Mononuclear cell (primary cell): ENCODE measurements around the gene ADPRHL1. TPM values are rescaled to one million over a fixed set of nuclear protein-coding genes. Genes with fewer than 3 reads are reported as not detected.
"Not testable (repeated sequence)": the region's sequence is repeated elsewhere in the genome, so short reads cannot be mapped to it uniquely, and the experiment has no call there.

Experiments used
- H3K27me3 ChIP-seq: 2 replicates; pipeline ENCODE4 v1.6.0; 2011; ENCODE audit warnings: low read length, control low read depth; ENCODE audit not compliant: insufficient read depth
- H3K4me1 ChIP-seq: 2 replicates; pipeline ENCODE4 v1.5.1; 2011; ENCODE audit warnings: mild to moderate bottlenecking, low read length, control low read depth; ENCODE audit not compliant: insufficient read depth
- H3K4me3 ChIP-seq: 2 replicates; pipeline ENCODE4 v1.5.1; 2011; ENCODE audit warnings: mild to moderate bottlenecking, low read length, moderate library complexity
- H3K9me3 ChIP-seq: 2 replicates; pipeline ENCODE4 v1.5.1; 2011; ENCODE audit warnings: low read depth, mild to moderate bottlenecking, control low read depth, low read length
- total RNA-seq: library from RNA; depleted of rRNA; stranded (reverse); fragments of >200 nt; gene quantifications from one replicate; pipeline ENCODE4 v1.2.3, GENCODE V29; 2012

The ADPRHL1 gene
- total RNA-seq, 1 donor = 0.52 TPM

DNA sequence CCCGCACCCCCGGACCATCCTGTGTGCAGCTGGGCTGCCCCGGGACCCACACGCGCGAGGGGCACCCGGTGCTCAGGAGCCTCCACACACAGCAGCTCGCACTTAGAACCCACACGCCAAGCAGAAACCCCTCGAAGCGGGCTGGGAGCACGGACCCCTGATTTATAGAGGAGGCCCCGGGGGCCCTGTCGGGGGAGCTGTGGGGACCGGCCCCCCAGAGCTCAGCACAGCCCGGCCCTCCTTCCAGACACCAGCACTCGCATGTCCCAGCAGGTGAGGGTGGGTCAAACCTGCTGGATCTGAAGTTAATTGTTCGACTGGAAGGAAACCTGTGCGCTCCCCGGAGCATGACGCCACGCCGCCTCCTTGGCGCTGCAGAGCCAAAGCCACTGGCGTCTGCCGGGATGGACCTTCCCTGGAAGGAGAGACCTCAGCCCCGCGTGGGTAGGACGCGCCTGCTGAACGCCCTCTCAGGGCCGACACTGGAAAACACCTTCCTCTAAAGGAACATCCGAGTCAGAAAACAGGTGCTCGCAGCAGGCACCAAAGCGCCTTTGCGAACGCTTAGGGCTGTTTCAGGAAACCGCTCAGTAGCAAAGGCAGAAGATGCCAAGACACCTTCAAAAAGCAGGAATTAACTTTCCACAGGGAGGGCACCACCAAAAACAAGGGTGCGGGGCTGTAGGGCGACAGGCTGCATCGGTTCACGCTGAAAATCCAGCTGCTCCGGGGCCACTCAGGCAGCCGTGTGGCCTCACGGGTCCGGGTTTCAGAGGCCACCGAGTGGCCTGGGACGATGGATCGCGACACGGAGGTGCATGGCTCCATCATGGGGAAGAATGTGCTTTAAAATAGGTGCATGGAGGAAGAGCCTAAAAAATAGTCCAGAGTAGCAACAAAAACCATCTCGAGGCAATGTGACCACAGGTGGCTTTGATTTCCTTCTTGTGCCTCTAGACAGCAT is 51.6 kb downstream of the ADPRHL1 start:
- no peaks in the 10 kb centered on the region for H3K9me3 ChIP-seq

DNA sequence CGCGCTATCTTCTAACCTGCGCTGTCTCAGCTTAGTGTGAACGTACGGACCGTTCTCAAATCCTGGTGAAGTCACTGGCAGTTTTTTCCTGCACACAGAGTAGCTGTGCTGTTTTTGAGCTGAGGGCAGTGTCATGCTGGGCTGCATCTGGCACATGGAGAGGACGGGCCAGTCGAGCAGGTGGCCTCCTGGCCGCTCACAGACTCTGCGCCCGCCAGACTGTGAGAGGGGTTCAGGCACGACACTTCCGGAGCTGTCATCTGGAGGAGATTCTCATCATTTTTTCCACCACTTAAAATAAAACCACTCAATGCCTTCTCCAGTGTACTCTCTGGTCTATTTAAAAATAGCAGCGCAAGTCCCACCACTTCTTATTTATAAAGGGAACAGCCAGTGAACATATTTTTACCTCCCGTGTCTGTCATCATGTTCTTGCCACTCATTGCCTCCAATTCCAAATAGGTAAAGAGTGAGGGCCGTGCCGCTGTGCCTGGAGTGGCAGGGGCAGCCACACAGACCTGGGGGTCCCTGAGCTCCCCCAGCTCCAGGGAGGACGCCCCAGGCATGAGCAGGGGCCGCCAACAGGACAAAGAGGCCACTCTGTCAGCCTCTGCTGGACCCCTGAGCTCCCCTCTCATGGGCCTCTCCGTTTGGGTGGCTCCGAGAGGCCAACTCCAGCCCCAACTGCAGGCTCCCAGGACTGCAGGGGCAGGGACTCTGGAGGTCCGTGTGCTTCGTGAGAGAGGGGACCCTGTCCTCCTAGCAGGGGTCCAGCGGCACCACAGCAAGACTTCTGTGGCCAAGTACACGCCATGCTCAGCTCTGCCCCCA is 52.5 kb downstream of the ADPRHL1 start:
- Histone ChIP-seq H3K4me1 (no peaks in the 10 kb centered on the region), H3K9me3 (no peaks in the 10 kb centered on the region), H3K27me3 (no peaks in the 10 kb centered on the region), H3K4me3 (no peak overlapping the region)

More for the DNA sequence above, 51.6 kb downstream of the ADPRHL1 start:
- no peak overlapping the region for H3K4me3 ChIP-seq
- H3K27me3 ChIP-seq = no peaks in the 10 kb centered on the region
- H3K4me1 ChIP-seq = no peaks in the 10 kb centered on the region

DNA sequence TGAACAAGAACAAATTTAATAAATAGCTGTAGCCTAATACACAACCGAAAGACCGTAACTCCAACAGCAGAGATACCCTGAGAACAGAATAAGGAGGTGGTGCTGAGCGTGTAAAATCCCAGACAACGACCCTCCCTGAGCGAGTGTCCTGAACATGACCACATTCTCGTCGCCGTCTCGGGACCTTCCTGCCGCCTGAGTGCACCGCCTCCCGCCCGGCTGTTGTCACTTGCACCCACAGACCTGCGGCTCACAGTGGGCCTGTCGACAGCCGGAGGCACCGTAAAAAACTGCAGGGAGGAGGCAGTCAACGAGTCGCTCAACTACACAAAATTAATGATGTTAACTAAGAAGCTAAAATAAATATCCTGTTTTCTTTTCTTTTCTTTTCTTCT is 53.5 kb downstream of the ADPRHL1 start:
- no peak overlapping the region for H3K4me3 ChIP-seq

DNA sequence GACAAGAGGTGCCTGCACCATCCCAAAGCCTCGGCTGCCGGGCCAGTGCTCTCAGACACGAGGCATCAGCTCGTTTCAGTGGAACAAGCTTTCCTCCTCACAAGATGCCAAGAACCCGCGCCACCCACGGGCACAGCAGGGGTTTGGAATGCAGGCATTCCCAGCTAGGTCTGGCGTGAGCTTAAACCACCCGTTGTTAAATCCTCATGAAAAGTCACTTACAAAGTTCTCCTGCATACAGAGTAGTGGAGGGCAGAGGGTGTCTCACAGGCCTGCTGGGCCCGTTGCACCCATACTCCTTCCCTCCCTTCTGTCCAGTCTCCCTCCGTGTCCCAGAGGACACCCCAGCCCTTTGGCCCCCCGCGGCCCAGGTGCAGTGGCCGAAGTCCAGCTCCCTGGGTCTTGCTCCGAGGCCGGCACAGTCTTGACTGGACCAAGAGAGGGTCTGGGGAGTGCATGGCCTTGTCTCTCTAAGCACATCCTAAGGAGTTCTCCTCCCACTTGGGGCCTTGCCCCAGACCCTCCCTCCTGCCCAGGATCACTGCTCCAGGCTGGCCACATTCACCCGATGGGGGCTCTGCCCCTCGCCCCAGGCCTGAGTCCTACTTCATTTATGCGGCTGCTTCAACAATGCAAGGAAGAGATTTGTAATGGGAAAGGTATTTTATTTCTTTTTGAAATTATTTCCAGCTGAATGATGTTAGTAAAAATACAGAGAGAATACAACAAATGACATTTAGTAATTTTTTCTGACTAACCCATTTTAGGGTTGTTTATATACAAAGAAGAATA is 54.1 kb downstream of the ADPRHL1 start:
- no peaks in the 10 kb centered on the region for H3K9me3 ChIP-seq
- H3K4me3 ChIP-seq = no peak overlapping the region
- peaks cover 3% of the 10 kb centered on the region for H3K4me1 ChIP-seq

More for the DNA sequence above, 53.5 kb downstream of the ADPRHL1 start:
- H3K9me3 ChIP-seq = no peaks in the 10 kb centered on the region
- H3K27me3 ChIP-seq = no peaks in the 10 kb centered on the region
- no peaks in the 10 kb centered on the region for H3K4me1 ChIP-seq

DNA sequence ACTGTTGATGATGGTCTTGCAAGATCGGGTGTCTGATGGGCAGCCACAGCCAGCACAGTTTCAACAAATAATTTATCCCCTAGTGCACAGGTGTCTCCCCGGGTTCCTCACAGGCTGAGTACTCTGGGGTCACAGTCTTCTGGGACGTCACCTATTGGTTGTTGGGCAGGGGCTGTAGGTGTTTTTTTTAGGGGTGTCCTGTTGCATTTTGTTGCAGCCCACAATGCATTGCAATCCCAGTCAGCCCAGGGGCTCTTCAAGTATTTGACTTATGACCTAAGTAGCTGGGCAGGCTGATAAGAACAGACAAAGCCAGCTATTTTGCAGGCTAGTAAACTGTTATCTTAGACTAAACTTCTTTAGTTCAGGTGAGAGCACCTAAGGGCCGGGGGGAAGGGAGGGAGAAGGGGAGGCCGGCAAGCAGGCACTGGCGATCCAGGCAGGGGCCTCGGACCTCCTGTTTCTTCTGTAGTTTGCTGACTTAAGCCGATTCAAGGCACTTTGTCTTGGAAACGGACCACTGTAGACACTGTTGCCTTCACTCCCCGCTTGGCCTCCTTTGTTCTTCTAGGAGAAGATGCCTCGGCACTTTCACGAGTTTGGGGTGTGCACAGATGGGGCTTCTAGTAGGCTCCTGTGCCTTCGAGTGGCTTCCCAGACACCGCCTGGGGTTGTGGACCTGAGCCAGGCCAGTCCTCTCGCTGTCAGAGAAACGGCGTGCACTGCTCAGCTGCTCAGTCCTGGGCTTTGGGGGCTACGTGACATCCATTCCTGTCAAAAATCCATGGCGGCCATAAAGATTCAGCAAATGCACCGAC is 55.5 kb downstream of the ADPRHL1 start:
- Histone ChIP-seq H3K4me3 (no peak overlapping the region), H3K4me1 (peaks cover 10% of the 10 kb centered on the region), H3K9me3 (no peaks in the 10 kb centered on the region), H3K27me3 (no peaks in the 10 kb centered on the region)

More for the DNA sequence above, 54.1 kb downstream of the ADPRHL1 start:
- no peaks in the 10 kb centered on the region for H3K27me3 ChIP-seq

DNA sequence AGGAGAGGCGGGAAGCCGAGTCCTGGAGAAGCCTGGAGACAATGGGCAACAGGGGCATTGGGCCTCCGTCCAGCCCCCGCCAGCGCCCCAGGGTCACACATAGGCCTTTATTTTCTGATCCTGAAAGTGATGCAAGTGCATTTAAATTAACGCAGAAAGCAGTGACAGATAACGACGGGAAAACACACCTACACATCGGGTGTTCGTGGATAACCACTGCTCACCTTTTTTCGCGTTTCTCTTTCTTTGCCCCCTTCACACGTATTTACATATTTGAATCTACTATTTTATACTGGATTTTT is 59.0 kb downstream of the ADPRHL1 start:
- H3K4me3 ChIP-seq = no peak overlapping the region
- no peaks in the 10 kb centered on the region for H3K27me3 ChIP-seq
- no peaks in the 10 kb centered on the region for H3K9me3 ChIP-seq
- peaks cover 10% of the 10 kb centered on the region for H3K4me1 ChIP-seq

DNA sequence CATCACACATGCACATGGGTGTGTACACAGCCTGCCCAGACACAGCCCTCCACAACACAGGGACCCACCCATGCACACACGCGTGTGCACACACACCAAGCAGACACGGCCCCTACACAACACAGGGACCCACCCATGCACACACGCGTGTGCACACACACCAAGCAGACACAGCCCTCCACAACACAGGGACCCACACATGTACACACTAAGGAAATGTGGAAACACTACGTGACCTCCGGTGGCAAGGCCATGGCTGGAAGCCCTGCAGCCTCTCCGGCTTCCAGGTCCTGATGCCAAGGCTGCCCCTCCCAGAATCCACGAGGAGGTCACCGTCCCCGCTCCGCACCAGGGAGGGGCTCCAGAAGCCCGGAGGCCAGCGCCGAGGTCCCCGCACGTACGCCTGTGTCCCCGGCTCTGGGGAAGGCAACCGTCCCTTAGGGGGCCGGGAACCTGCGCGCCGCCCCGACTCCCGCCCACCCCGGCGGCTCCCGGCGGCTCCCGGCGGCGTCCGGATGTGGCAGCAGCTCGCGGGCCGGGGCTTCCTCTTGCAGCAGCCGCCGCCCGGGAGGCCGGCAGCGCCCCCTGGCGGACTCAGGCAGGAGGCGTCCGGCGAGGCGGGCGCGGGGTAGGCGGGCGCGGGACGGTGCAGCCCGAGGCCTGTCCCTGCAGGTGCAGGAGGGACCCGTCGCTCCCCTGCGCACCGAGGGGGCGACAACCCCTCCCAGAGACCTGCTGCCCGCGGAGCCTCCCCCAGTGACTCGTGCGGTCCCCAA is 59.5 kb downstream of the ADPRHL1 start:
- Histone ChIP-seq H3K27me3 (no peaks in the 10 kb centered on the region), H3K4me1 (peaks cover 10% of the 10 kb centered on the region), H3K4me3 (peak overlapping the region; percentile 51), H3K9me3 (no peaks in the 10 kb centered on the region)

DNA sequence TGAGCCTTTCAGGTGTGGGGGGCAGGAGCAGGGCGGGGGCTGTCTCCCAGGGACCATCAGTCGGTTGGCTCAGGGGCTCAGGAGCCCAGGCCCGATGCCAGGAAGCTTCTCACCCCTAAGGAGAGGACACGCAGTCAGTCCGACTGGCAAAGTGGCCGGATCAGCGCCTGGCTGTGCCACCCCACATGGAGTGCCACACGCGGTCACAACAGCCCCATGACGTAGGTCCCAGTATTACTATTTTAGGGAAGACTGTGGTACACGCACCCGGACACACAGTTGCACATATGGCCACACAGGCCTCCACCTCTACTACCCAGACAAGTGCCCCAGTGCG is 60.1 kb downstream of the ADPRHL1 start:
- no peaks in the 10 kb centered on the region for H3K9me3 ChIP-seq
- H3K4me1 ChIP-seq = peaks cover 10% of the 10 kb centered on the region
- no peak overlapping the region for H3K4me3 ChIP-seq
- no peaks in the 10 kb centered on the region for H3K27me3 ChIP-seq

DNA sequence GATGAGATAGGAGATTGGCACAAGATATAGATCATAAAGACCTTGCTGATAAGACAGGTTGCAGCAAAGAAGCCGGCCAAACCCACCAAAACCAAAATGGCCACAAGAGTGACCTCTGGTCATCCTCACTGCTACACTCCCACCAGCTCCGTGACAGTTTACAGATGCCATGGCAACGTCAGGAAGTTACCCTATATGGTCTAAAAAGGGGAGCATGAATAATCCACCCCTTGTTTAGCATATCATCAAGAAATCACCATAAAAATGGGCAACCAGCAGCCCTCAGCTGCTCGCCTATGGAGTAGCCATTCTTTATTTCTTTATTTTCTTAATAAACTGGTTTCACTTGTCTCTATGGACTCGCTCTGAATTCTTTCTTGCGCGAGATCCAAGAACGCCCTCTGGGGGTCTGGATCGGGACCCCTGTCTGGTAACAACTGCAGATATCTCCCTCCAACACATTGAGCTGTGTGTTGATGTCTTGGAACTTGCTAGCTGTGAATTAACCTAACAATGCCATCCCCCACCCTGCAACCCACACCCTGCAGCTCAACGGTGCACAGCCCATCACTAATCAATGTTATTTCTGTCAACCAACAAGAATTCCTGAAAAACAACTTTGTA is 62.3 kb downstream of the ADPRHL1 start:
- no peaks in the 10 kb centered on the region for H3K27me3 ChIP-seq
- no peaks in the 10 kb centered on the region for H3K9me3 ChIP-seq
- H3K4me3 ChIP-seq = no peak overlapping the region
- peaks cover 10% of the 10 kb centered on the region for H3K4me1 ChIP-seq

DNA sequence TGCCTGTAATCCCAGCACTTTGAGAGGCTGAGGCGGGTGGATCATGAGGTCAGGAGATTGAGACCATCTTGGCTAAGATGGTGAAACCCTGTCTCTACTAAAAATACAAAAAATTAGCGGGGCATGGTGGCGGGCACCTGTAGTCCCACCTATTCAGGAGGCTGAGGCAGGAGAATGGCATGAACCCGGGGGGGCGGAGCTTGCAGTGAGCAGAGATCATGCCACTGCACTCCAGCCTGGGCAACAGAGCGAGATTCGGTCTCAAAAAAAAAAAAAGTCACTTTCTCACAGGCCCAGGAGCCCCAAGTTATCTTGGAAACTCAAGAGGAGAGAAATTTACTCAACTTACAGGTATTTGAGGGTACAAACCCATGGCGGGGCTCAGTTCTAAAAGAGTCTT is 63.7 kb downstream of the ADPRHL1 start:
- H3K27me3 ChIP-seq, H3K4me3 ChIP-seq, H3K9me3 ChIP-seq, H3K4me1 ChIP-seq: not testable (repeated sequence)

DNA sequence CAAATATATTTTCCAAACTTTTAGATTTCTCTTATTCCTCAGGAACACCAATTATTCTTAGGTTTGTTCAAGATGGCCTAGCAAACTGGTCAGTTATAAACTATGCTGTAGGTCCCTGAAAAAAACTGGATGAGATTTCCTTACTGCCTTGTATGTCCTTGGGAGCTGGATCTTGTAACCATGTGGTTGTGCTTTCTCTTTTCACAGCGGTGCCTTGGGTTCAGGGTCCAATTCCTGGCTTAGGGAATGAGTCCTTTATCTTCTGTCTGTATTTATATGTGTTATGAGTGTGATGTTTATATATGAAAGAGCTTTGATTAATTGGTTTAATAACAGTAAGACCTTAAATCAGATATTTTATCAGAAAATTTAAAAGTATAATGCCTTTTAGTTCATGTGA is 65.9 kb downstream of the ADPRHL1 start:
- no peaks in the 10 kb centered on the region for H3K9me3 ChIP-seq
- H3K4me1 ChIP-seq = no peaks in the 10 kb centered on the region

DNA sequence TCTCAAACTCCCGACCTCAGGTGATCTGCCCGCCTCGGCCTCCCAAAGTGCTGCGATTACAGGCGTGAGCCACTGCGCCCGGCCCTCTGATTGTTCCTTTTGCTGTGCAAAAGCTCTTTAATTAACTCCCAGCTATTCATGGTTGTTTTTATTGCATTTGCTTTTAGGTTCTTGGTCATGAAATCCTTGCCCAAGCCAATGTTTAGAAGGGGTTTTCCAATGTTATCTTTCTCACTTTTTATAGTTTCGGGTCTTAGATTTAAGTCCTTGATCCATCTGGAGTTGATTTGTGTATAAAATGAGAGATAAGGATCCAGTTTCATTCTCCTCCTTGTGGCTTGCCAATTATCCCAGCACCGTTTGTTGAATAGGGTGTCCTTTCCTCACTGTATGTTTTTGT is 70.2 kb downstream of the ADPRHL1 start:
- Histone ChIP-seq H3K4me1 (no peaks in the 10 kb centered on the region), H3K4me3 (no peak overlapping the region), H3K27me3 (no peaks in the 10 kb centered on the region), H3K9me3 (no peaks in the 10 kb centered on the region)

More for the DNA sequence above, 65.9 kb downstream of the ADPRHL1 start:
- Histone ChIP-seq H3K27me3 (no peaks in the 10 kb centered on the region), H3K4me3 (no peak overlapping the region)

DNA sequence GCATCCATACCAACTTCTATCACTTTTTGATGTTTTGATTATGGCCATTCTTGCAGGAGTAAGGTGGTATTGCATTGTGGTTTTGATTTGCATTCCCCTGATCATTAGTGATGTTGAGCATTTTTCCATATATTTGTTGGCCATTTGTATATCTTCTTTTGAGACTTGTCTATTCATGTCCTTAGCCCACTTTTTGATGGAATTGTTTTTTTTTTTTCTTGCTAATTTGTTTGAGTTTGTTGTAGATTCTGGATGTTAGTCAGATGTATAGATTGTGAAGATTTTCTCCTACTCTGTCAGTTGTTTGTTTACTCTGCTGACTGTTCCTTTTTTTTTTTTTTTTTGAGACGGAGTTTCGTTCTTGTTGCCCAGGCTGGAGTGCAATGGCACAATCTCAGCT is 70.7 kb downstream of the ADPRHL1 start:
- not testable (repeated sequence) for H3K27me3 ChIP-seq, H3K4me3 ChIP-seq, H3K4me1 ChIP-seq, H3K9me3 ChIP-seq
